ENCODE data around the gene DUOX2.

- no peak for TF ChIP-seq CTCF (IDR thresholded peaks at IDR 0.05)
- no peak for TF ChIP-seq POLR2A (IDR thresholded peaks at IDR 0.05)
These were observed 24.1 kb downstream of the DUOX2 start for GRCh38 chr15:45089712-45090373.

All from transverse colon (tissue), 3 donors.